LNCAP (cell line): ENCODE measurements around the gene METAP1.

ENCODE experiments used
- CTCF ChIP-seq: fragments of 450-650 bp; IDR thresholded peaks from 2 replicates; pipeline ENCODE4 v1.5.1; 2017; ENCODE audit warnings: mild to moderate bottlenecking

METAP1 gene

GRCh38 chr4:99038213-99038612 is 42.7 kb downstream of the METAP1 start:
- no peak for TF ChIP-seq CTCF

- no peak for TF ChIP-seq CTCF
Measured at GRCh38 chr4:99043346-99043745, 47.8 kb downstream of the METAP1 start.

- no peak for TF ChIP-seq CTCF
Measured at GRCh38 chr4:99047710-99048109, 52.2 kb downstream of the METAP1 start.

GRCh38 chr4:99052902-99053301 is 57.4 kb downstream of the METAP1 start:
- TF ChIP-seq CTCF = no peak

GRCh38 chr4:99054428-99054994 is 59.0 kb downstream of the METAP1 start:
- TF ChIP-seq CTCF = no peak

- no peak for TF ChIP-seq CTCF
Measured at GRCh38 chr4:99058228-99058627, 62.7 kb downstream of the METAP1 start.

GRCh38 chr4:99059550-99059949 is 64.0 kb downstream of the METAP1 start:
- no peak for TF ChIP-seq CTCF

- TF ChIP-seq CTCF = no peak
Measured at GRCh38 chr4:99061048-99061700, 65.7 kb downstream of the METAP1 start.
